Non-pigmented ciliary epithelial cell (primary cell): ENCODE data around the gene PSME3IP1.
"Not testable (repeated sequence)": the region's sequence is repeated elsewhere in the genome, so short reads cannot be mapped to it uniquely, and the experiment has no call there.

Source experiments
- DNase-seq: peaks from one replicate; pipeline ENCODE4 v3.0.0-alpha.2; 2010; ENCODE audit warnings: low read depth

The PSME3IP1 gene

GRCh38 chr16:57123974-57124674 lies 61.7 kb downstream of the PSME3IP1 start:
- DNase-seq, result no peak

GRCh38 chr16:57123216-57123973 lies 62.4 kb downstream of the PSME3IP1 start:
- no peak for DNase-seq

GRCh38 chr16:57118461-57119084 lies 67.3 kb downstream of the PSME3IP1 start:
- no peak for DNase-seq

DNA sequence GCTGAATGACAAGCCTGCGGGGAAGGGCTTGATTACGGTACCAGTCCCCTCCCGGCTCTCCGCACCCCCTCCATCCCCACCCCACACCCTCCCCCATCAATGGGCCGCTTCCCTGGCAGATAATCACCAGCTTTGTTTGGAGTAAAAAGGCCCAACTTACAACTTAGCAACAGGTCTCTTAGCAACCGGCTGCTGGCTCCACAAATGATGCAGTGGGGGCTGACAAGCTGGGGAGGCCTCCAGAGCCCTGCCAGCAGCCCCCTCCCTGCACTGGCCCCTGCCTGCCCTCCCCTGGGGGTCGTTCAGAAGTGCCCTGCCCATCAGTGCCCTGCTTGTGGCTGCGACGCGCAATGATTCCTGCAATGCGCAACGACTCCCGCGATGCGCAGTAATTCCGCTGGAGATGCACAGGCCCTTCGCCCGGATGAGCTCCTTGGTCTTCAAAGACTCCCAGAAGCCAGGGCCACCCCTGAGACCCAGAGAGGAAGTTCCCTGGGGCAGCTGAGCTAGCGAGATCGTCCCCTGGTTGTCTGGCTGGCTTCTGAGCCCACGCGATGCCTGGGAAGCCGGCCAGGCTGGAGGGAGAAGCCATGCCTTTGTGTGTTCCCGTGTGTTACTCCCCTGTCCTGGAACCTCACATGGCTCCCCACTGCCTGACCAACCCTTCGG lies 70.2 kb downstream of the PSME3IP1 start:
- no peak for DNase-seq

DNA sequence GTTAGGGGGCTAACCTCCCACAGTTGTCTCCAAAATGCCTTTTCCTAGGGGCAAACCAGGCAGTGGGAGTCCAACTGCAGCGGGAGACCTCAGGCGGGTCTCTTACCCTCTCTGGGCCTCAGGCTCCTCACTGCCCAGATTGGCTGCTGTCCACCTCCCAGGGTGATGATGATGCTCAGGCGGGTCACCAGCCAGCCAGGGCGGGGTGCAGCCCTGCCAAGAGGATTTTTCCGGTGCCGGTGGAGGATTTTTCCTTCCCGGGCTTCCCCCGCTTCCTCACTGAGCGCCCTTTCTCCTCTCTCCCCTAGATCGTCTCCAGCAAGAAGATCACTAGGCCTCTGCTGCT lies 70.7 kb downstream of the PSME3IP1 start:
- no peak for DNase-seq

- no peak for DNase-seq
Measured at GRCh38 chr16:57113664-57114063, 72.2 kb downstream of the PSME3IP1 start.

DNA sequence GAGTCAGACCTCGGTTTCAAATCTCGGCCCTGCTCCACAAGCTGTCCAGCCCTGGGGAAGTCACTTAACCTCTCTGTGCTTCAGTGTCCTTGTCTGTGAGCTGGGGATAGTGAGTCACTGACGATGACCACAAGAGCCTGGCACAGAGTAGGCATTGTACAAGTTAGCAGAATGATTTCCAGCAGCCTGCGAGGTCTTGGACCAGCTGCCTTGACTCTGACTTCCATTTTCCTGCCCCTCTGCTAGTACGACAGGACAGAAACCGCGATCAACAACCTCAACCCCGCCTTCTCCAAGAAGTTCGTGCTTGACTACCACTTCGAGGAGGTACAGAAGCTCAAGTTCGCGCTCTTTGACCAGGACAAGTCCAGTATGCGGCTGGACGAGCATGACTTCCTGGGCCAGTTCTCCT lies 72.8 kb downstream of the PSME3IP1 start:
- DNase-seq, result no peak

GRCh38 chr16:57112403-57113041 lies 73.3 kb downstream of the PSME3IP1 start:
- no peak for DNase-seq

DNA sequence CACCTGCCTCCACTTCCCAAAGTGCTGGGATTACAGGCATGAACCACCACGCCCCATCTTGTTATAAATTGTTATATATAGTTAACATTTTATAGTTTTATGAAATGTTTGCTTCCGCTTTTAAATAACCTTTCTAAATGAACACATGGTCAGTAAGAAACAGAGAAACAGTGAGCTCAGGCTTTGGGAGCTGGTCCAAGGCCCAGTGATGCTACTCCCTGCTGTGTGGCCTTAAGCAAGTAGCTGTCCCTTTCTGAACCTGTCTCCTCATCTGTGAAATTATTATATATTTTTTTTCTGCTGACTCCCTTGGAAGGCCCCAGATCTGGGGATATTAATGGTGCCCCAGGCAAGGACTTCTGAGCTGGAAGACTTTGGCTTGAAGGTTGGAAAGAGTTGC lies 74.4 kb downstream of the PSME3IP1 start:
- DNase-seq, result no peak

- DNase-seq, result no peak
Measured at GRCh38 chr16:57110937-57111336, 74.9 kb downstream of the PSME3IP1 start.

- not testable (repeated sequence) for DNase-seq
Measured at GRCh38 chr16:57109259-57110105, 76.4 kb downstream of the PSME3IP1 start.

DNA sequence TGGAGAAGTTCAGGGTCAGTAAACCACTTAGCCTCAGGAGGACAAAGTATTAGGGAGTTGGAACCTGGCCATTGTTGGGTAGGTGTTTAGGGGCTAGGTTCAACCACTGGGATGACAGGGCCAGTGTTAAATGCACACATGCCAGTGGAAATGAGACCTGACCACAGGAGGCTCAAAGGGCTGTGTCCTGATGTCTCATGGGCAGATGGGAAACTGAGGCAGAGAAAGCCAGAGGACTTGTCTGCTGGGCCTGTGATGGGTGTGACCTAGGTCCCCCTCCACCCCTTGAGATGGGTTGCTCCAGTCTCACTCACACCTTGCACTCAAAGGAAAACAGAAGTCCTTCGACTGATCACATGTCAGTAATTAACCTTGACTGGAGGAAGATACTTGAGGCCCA lies 77.4 kb downstream of the PSME3IP1 start:
- DNase-seq, result no peak

- no peak for DNase-seq
Measured at GRCh38 chr16:57107321-57107922, 78.4 kb downstream of the PSME3IP1 start.

- DNase-seq, result no peak
Measured at GRCh38 chr16:57106767-57107166, 79.1 kb downstream of the PSME3IP1 start.

DNA sequence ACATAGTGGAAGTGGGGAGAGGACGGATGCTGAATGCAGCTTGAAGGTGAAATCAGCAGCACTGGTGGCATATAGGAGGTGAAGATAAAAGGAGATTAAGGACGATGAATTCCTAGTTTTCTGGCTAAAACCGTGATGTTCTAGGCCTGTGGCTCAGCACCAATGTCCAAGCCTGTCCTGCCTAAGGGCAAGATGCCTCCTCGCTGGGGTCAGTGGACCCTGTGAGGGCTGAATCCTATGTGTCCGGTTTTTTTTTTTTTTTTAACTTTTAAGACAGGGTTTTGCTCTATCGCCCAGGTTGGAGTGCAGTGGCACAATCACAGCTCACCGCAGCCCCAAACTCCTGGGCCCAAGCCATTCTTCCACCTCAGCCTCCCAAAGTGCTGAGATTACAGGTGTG lies 80.7 kb downstream of the PSME3IP1 start:
- no peak for DNase-seq

DNA sequence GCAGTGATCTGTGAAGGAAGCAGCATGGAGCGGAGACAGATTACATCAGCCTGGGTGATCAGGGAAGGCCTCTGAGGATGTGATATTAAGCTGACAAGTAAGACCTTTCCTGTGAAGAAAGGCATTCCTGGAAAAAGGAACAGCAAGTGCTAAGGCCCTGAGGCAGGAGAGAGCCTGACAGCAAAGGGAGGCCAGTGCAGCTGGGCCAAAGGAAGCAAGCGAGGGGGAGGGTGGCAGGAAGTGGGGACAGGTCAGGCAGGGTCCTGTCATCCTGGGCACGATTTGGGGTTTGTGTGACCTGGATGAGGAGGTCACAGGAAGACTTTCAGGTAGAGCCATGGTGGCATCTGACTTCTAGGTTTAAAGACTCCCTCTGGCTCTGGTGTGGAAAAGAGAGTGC lies 81.1 kb downstream of the PSME3IP1 start:
- no peak for DNase-seq

DNA sequence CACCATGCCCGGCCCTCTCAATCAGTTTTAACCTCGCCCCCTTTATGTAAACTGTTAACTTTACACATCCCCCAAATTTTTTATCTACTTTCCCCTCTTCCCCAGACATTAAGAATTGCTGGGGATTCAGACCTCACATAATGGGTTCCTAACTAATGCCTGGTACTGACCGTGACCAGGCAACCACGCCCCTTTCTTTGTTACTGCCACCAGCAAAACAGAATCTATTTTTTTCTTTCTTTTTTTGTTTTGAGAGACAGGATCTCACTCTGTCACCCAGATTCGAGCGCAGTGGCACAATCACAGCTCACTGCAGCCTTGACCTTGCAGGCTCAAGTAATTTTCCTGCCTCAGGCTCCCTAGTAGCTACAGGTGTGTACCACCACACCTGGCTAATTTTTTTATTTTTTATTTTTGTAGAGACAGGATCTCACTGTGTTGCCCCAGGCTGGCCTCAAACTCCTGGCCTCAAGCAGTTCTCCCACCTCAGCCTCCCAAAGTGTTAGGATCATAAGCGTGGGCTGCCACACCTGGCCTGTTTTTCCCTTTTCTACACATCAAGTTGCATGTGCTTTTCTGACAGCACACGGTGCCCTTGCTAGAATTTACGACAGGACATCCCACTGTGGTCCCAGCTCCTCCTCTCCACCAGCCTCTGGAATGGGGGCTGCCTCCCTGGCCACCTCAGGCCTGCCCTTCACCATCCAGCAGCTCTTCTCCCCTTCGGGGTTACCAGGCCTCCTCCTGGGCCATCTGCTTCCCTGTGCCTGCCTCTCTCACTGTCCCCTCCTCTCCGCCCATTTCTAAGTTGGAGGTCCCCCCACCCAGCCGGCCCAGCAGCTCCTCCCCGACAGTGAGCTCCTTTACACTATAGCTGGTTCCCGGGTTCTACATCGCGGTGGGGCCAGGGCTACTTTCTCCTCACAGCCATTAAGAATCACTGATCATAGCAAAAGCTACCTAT lies 82.7 kb downstream of the PSME3IP1 start:
- no peak for DNase-seq
